ENCODE results near the gene NRXN3. TPM values are rescaled to one million over a fixed set of nuclear protein-coding genes. Genes with fewer than 3 reads are reported as not detected.

The NRXN3 gene
- total and polyA plus RNA-seq, 2 donors (not counting 1 experiment from before 2014, with no cell fraction given) = 0.83 to 34.6 TPM

- Histone ChIP-seq H2AFZ (ENCODE audit: low read length) (no peak overlapping the region), H3K4me2 (ENCODE audit: extremely low read depth, insufficient read depth, low read length) (no peak overlapping the region), H3K9ac (ENCODE audit: insufficient read depth, low read length) (no peak overlapping the region), H3K27ac (ENCODE audit: insufficient read depth, low read length) (no peak overlapping the region), H4K20me1 (ENCODE audit: control insufficient read depth, extremely low read depth, insufficient read depth, low read length) (no peaks in the 10 kb centered on the region), H3K79me2 (ENCODE audit: control insufficient read depth, insufficient read depth, low read length) (no peaks in the 10 kb centered on the region), H3K27me3 (ENCODE audit: control insufficient read depth, insufficient read depth, low read length) (no peaks in the 10 kb centered on the region), H3K36me3 (ENCODE audit: control insufficient read depth, insufficient read depth, low read length) (no peaks in the 10 kb centered on the region), H3K9me3 (ENCODE audit: control insufficient read depth, insufficient read depth, low read depth, low read length) (no peaks in the 10 kb centered on the region), H3K4me3 (replicated peaks in 1 of 4; ENCODE audit: control extremely low read depth in 1 of 4, insufficient read depth in 1 of 4, low read depth in 3 of 4, low read length in 4 of 4) (no peak overlapping the region), H3K4me1 (ENCODE audit: control insufficient read depth, extremely low read depth, insufficient read depth, low read length) (no peaks in the 10 kb centered on the region)
- TF ChIP-seq CTCF (conservative IDR thresholded peaks at IDR 0.05 in 1 of 2, IDR thresholded peaks at IDR 0.05 in 1 of 2; ENCODE audit: low read depth in 1 of 2, low read length in 2 of 2) (no peak), EZH2 (IDR thresholded peaks at IDR 0.05; ENCODE audit: low read length, missing control alignments) (no peak)
- DNase-seq (ENCODE audit: low read depth in 2 of 2) = no peak
Observed at GRCh38 chr14:78184157-78184556, 14.0 kb downstream of the NRXN3 start.

- H3K27ac ChIP-seq (ENCODE audit: insufficient read depth, low read length) = no peak overlapping the region
Observed at GRCh38 chr14:78186277-78186676, 16.1 kb downstream of the NRXN3 start.

GRCh38 chr14:78188882-78189281 is 18.7 kb downstream of the NRXN3 start:
- no peak overlapping the region for H3K9ac ChIP-seq (ENCODE audit: insufficient read depth, low read length)
- H2AFZ ChIP-seq (ENCODE audit: low read length) = no peak overlapping the region
- no peaks in the 10 kb centered on the region for H3K79me2 ChIP-seq (ENCODE audit: control insufficient read depth, insufficient read depth, low read length)
- H3K27ac ChIP-seq (ENCODE audit: insufficient read depth, low read length) = no peak overlapping the region
- H3K27me3 ChIP-seq (ENCODE audit: control insufficient read depth, insufficient read depth, low read length) = no peaks in the 10 kb centered on the region
- H3K9me3 ChIP-seq (ENCODE audit: control insufficient read depth, insufficient read depth, low read depth, low read length) = no peaks in the 10 kb centered on the region
- no peak overlapping the region for H3K4me2 ChIP-seq (ENCODE audit: extremely low read depth, insufficient read depth, low read length)
- H4K20me1 ChIP-seq (ENCODE audit: control insufficient read depth, extremely low read depth, insufficient read depth, low read length) = no peaks in the 10 kb centered on the region
- no peak for DNase-seq (ENCODE audit: low read depth in 2 of 2)
- no peaks in the 10 kb centered on the region for H3K36me3 ChIP-seq (ENCODE audit: control insufficient read depth, insufficient read depth, low read length)
- H3K4me1 ChIP-seq (ENCODE audit: control insufficient read depth, extremely low read depth, insufficient read depth, low read length) = no peaks in the 10 kb centered on the region
- H3K4me3 ChIP-seq (replicated peaks in 1 of 4; ENCODE audit: control extremely low read depth in 1 of 4, insufficient read depth in 1 of 4, low read depth in 3 of 4, low read length in 4 of 4) = no peak overlapping the region
- TF ChIP-seq EZH2 (IDR thresholded peaks at IDR 0.05; ENCODE audit: low read length, missing control alignments) (no peak), CTCF (conservative IDR thresholded peaks at IDR 0.05 in 1 of 2, IDR thresholded peaks at IDR 0.05 in 1 of 2; ENCODE audit: low read depth in 1 of 2, low read length in 2 of 2) (no peak)

More at GRCh38 chr14:78186277-78186676, 16.1 kb downstream of the NRXN3 start:
- Histone ChIP-seq H3K4me2 (ENCODE audit: extremely low read depth, insufficient read depth, low read length) (no peak overlapping the region), H4K20me1 (ENCODE audit: control insufficient read depth, extremely low read depth, insufficient read depth, low read length) (no peaks in the 10 kb centered on the region), H3K36me3 (ENCODE audit: control insufficient read depth, insufficient read depth, low read length) (no peaks in the 10 kb centered on the region), H3K9ac (ENCODE audit: insufficient read depth, low read length) (no peak overlapping the region), H3K4me1 (ENCODE audit: control insufficient read depth, extremely low read depth, insufficient read depth, low read length) (no peaks in the 10 kb centered on the region), H3K79me2 (ENCODE audit: control insufficient read depth, insufficient read depth, low read length) (no peaks in the 10 kb centered on the region), H2AFZ (ENCODE audit: low read length) (no peak overlapping the region), H3K4me3 (replicated peaks in 1 of 4; ENCODE audit: control extremely low read depth in 1 of 4, insufficient read depth in 1 of 4, low read depth in 3 of 4, low read length in 4 of 4) (no peak overlapping the region), H3K27me3 (ENCODE audit: control insufficient read depth, insufficient read depth, low read length) (no peaks in the 10 kb centered on the region), H3K9me3 (ENCODE audit: control insufficient read depth, insufficient read depth, low read depth, low read length) (no peaks in the 10 kb centered on the region)
- DNase-seq (ENCODE audit: low read depth in 2 of 2) = no peak
- TF ChIP-seq EZH2 (IDR thresholded peaks at IDR 0.05; ENCODE audit: low read length, missing control alignments) = no peak
- TF ChIP-seq CTCF (conservative IDR thresholded peaks at IDR 0.05 in 1 of 2, IDR thresholded peaks at IDR 0.05 in 1 of 2; ENCODE audit: low read depth in 1 of 2, low read length in 2 of 2) = no peak

All from fibroblast of lung (primary cell).